ENCODE results near the gene ARHGEF4.

DNA sequence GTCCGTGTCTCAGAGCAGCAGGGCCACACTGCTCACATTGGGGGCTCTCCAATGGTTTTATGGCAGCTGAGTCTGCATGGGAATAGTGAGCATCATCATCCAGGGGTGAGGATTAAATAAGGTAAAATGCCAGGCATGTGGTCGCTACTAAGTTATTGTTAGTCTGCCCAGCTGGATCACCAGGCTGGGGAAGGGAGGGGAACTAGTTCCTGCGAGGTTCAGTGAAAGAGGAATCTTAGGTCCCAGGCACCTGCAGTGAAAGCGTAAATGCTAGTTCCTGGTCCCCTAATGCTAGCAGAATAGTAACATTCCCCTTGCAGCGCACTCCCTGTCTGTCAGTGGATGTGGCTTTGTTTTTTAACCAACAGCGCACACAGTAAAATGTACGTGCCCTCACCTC lies 60.1 kb downstream of the ARHGEF4 start:
- TF ChIP-seq, protein P1, sequence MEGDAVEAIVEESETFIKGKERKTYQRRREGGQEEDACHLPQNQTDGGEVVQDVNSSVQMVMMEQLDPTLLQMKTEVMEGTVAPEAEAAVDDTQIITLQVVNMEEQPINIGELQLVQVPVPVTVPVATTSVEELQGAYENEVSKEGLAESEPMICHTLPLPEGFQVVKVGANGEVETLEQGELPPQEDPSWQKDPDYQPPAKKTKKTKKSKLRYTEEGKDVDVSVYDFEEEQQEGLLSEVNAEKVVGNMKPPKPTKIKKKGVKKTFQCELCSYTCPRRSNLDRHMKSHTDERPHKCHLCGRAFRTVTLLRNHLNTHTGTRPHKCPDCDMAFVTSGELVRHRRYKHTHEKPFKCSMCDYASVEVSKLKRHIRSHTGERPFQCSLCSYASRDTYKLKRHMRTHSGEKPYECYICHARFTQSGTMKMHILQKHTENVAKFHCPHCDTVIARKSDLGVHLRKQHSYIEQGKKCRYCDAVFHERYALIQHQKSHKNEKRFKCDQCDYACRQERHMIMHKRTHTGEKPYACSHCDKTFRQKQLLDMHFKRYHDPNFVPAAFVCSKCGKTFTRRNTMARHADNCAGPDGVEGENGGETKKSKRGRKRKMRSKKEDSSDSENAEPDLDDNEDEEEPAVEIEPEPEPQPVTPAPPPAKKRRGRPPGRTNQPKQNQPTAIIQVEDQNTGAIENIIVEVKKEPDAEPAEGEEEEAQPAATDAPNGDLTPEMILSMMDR (IDR thresholded peaks at IDR 0.05 in 2 of 3, conservative IDR thresholded peaks at IDR 0.05 in 1 of 3; ENCODE audit: borderline replicate concordance in 1 of 3, insufficient read depth in 1 of 3, low read depth in 2 of 3, low read length in 2 of 3) = no peak
- TF ChIP-seq POLR2A (IDR thresholded peaks at IDR 0.05; ENCODE audit: borderline replicate concordance, extremely low read depth, insufficient read depth, insufficient read length) (no peak), POLR2AphosphoS5 (IDR thresholded peaks at IDR 0.05; ENCODE audit: low read depth, low read length) (no peak), EZH2 (IDR thresholded peaks at IDR 0.05) (no peak), YY1 (IDR thresholded peaks at IDR 0.05; ENCODE audit: extremely low read depth, insufficient replicate concordance, low read depth, low read length) (no peak), CEBPB (IDR thresholded peaks at IDR 0.05; ENCODE audit: low read depth) (no peak)
- TF ChIP-seq, protein P2, sequence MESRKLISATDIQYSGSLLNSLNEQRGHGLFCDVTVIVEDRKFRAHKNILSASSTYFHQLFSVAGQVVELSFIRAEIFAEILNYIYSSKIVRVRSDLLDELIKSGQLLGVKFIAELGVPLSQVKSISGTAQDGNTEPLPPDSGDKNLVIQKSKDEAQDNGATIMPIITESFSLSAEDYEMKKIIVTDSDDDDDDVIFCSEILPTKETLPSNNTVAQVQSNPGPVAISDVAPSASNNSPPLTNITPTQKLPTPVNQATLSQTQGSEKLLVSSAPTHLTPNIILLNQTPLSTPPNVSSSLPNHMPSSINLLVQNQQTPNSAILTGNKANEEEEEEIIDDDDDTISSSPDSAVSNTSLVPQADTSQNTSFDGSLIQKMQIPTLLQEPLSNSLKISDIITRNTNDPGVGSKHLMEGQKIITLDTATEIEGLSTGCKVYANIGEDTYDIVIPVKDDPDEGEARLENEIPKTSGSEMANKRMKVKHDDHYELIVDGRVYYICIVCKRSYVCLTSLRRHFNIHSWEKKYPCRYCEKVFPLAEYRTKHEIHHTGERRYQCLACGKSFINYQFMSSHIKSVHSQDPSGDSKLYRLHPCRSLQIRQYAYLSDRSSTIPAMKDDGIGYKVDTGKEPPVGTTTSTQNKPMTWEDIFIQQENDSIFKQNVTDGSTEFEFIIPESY (IDR thresholded peaks at IDR 0.05; ENCODE audit: extremely low read depth, insufficient replicate concordance, low read length) = no peak

Measured in HCT116 (cell line).